Activated T-cell treated with anti-CD3 and anti-CD28 coated beads for 24 hours (primary cell): Measurements from ENCODE around the gene ANKRD50.

Experiments used
- DNase-seq: peaks from one replicate; pipeline ENCODE4 v3.0.0-alpha.2; 2020; ENCODE audit warnings: low read depth

The ANKRD50 gene, protein sequence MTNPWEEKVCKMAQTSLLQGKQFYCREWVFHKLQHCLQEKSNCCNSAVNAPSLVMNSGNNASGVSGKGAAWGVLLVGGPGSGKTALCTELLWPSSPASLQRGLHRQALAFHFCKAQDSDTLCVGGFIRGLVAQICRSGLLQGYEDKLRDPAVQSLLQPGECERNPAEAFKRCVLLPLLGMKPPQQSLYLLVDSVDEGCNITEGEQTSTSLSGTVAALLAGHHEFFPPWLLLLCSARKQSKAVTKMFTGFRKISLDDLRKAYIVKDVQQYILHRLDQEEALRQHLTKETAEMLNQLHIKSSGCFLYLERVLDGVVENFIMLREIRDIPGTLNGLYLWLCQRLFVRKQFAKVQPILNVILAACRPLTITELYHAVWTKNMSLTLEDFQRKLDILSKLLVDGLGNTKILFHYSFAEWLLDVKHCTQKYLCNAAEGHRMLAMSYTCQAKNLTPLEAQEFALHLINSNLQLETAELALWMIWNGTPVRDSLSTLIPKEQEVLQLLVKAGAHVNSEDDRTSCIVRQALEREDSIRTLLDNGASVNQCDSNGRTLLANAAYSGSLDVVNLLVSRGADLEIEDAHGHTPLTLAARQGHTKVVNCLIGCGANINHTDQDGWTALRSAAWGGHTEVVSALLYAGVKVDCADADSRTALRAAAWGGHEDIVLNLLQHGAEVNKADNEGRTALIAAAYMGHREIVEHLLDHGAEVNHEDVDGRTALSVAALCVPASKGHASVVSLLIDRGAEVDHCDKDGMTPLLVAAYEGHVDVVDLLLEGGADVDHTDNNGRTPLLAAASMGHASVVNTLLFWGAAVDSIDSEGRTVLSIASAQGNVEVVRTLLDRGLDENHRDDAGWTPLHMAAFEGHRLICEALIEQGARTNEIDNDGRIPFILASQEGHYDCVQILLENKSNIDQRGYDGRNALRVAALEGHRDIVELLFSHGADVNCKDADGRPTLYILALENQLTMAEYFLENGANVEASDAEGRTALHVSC (N-terminal part only)

DNA sequence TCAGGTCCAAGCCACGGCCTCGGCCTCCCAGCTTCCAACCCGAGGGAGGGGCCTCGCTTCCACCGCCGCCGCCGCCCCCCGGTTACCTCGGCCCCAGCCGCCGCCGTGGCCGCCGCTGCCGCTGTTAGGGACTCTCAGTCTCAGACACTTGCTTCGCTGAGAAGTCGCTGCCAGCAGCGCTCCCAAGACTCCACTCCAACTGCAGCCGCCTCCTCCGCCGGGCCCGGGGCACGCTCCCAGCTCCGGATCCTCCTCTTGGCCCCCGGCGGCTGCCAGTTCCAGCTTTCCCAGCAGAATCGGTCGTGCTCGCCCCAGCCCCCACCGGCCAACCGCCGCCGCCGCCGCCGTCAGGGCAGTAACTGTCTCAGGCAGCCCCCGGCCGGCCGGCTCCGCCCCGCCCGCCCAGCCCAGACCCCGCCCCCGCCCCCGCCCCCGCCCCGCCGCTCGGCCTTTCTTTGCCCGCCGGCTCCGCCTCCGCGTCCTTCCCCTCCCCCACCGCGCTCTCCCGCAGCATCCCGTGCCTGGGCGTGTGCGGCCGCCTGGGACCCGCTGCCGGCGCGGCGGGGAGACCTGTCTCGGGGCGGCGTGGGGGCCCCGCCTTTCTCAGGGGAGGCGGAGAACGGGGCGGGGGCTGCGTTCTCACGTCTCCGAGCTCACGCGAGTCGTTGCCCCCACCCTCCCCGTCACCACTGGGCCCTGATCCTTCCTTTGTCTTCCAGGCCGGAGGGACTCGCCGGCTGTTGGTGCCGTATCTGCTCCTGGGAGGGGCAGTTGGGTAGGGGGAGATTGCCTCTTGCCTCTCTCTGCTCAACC is at the start of gene ANKRD50:
Gene ANKRD50 (minus strand): TSS at position 361 of the 813 bp plus-strand sequence. CDS start 2,221 bp downstream, outside the sequence.
- DNase-seq, result peak; percentile 31

DNA sequence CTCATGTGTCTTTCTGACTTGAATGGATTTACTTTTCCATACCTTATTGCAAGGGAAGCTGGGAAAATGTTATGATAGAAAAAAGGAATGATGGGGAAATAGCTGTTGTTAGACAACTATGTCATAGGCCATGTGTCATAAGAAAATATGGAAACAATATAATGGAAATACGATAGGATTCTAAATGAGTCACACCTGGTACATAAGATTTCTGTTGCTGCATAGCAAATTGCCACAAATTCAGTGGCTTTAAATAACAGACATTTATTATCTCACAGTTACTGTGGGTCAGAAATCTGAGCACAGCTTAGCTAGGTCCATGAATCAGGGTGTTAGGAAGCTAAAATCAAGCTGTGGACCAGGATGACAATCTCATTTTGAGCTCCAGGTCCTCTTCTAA is 44.6 kb upstream of the ANKRD50 start:
- no peak for DNase-seq

DNA sequence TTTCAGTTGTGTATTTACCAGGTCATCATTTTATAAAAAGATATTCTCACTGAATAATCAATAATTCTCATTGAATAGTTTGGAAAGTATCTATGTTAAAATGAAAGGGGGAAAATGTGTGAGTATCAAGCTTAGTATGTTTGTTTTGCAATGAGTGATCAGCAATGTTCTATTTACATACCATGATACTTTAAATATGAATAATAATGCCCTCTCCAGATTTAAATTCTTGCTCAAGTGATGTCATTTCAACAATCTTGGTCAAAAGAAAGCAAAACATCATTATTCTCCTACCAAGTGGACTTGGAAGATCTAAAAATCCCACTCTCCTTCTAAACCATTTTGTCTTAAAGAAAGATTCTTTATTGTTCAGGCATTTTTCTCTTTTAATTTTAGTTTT is 42.1 kb upstream of the ANKRD50 start:
- DNase-seq, result no peak

DNA sequence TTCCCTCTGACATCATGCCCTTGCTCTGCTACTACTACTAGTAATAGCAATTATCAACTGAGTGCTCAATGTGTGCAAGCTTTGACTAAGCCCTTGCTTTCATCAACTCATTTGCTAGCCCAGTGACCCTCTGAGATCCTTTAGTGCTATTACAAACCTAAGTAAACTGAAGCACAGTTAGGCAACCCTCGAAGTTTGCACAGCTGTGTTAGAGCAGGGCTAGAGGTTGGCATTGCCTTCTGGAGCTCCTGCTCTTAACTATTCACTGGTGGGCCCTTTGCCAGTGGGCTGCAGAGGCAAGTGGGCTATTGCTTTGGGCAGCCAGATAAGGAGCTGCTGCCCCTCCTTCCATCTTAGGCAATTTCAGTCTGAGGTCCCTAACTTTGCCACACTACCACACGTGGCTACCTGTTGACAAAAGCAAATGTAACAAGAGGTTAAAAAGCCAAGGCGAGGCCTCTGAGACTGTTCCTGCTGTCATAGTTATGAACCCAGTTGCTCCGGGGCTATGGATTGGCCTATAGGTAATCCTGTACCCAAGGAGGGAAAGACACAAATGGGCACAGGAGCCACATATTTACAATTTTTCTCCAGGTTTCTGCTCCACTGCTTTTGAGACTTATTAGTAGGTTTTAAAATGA is 41.5 kb upstream of the ANKRD50 start:
- DNase-seq, result no peak

DNA sequence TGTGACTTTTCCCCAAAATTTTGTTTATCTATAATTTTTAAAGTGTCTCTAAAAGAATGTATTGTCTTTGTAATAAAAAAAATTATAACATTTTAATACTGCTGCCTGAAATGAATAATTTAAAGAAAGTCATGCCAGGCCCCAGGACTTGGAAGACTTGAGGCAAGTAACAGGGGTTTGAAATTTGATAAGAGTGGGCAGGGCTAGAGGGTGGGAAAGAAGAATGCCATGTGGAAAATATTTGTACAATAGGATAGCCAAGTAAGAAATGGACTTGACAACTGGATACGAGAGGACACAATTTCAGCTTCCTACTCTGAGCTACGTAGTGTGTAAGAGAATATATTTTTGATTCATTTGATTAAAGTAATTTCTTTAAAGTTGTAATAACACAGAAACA is 36.9 kb upstream of the ANKRD50 start:
- no peak for DNase-seq

DNA sequence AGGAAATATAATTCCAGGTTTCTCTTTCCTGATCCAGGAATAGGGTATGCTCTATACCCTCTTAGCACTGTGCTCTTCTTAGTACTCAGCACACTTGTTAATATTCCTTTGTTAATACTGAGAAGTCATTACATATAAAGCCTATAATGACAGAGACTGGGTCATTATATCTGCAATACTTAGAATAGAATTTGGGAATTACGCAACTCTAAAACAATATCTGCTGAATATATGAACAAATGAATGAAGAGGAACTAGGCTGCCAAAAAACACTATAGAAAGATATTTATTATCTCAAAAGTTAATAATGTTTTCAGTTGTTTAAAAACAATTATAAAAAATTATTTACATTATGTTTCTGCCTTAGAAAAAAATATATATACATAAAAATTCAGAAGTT is 36.4 kb upstream of the ANKRD50 start:
- DNase-seq, result no peak

DNA sequence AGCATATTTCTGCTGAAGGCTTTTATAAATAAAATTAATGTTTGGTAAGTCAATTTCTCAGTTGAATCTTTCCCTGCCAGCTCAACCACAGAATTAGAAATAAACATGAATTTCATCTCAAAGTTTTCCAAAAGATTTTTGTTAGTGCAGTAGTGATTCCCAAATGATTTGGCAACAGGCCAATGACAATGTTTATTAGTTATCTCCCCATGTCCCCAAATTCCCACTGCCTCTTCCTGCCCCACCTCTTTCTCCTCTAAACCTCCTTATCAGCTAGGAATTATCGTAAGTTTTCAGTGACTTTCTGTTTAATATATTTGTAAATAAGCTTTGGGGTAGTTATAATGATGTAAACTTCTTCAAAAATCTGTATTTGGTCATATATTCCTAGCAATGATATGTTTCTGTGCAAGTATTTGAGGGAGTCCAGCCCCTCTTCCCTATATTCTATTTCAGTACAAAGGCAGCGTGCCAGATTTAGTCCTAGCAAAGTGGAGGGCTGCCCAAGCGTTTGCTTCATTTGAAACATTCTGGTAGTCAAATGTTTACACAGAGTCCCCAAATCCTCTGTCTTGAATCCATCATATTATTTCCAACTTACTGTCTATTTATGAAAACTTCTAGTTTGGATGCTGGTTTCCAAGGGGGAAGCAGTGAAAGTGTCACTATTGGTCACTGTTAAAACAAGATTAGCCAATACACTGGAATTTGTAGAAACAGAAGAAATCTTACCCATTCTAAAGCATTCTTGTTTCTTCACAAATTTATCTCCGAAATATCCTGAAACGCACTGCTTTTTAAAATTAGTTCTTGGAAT is 33.7 kb upstream of the ANKRD50 start:
- DNase-seq, result no peak

DNA sequence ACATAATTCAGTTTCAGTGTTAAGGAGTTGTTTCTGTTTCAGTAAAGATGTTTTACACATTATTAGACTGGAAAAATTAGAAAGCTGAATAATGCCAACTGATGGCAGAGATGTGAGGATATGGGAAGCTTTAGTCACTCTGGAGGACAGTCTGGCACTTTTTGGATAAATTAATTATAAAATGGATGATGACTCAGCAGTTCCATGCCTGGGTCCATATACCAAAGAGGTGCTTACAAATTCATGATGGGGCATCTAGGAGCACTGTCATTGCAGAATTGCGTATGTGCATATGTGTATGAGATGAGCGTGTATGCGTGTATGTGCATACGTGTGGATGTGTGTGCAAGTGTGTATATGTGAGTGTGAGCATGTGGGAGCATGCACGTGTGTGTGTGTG is 31.2 kb upstream of the ANKRD50 start:
- no peak for DNase-seq

DNA sequence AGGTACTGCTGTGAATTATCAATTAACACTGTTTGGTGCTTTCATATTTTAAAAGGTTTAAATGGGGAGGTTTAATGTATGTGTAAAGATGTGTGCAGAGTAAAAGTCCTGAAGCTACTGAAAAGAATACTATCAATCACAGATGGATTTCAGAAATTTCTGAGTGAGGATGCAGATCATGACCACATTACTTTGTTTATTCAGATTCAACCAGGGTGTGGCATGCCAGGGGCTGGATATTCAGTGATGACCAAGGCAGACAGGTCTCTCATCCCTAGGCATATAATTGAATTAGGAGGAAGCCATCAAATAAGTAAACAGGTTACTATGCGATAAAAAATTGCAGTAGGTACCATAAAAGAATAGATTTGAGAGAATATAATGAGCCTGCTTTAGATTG is 28.0 kb upstream of the ANKRD50 start:
- no peak for DNase-seq

DNA sequence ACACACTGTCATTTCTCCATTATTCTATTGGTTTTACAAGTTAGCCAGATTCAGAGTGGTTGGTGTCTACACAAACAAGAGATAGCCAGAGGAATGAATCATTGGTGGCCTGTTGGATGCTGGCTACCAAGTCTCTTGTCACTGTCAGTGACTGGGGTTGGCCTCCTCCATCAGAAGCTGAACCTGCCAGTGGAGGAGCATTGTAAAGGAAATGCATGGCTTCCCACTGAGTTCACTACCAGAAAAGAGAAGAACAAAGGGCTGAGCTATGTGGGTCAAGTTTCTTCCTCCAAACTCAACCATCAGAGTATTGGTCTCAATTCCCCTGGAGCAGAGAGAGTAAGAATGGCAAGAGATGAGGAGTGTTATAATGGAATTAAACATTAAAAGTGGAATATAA is 26.5 kb upstream of the ANKRD50 start:
- no peak for DNase-seq

DNA sequence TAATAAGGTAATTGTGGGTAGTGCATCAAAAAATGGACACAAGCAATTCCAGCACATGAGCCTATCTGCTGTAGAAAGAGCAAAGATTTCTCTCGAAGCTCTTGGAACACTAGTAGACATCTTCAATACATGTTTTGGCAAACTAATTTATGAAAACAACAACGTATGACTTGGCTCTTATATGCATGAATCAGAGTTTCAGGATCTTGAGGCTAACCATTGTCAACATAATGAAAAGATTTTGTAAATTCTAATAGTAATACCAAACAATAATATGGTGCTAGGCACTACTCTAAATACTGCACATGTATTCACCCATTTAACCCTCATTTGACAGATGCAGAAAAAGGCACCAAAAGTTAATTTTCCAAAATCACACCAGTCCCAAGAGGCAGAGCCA is 25.1 kb upstream of the ANKRD50 start:
- DNase-seq, result no peak

DNA sequence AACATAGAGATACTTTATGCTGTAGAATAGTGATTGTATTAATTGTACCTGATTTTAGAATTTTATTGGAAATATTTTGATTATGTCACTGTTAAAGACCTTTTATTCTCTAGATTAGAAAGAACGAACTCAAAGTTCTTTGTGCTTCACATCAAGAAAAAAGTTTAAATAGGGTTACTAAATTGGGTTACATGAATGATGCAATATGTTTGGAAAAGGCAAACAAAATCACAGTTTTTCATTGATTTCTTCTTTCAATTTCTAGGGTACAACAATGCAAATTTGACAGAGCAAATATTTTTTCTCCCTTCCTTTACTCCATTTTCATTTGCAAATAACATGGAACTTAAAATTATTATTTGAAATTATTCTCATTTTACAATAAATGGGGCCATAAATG is 24.0 kb upstream of the ANKRD50 start:
- DNase-seq, result no peak

DNA sequence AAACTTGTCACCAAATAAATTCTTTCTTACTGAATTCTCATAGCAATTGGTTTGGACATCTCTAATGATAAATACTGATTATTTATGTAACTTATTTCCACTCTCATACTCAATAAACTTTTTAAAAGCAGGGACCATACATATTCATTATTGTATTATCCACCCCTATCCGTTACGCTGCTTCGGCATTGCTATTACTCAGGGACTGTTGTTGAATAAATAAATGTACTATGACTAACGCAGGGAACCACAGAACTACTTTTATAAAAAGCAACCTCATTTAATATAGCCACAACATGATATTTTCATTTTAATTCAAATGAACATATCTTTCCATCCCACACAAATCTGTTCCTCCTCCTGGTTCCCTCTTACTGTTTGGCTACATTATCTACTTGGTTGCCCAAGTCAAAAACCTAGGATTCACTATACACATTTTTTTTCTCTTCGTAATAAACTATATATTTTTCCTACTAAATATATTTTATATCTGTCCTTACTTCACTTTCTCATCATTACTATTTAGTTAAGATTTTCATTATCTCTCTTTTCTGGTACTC is 14.9 kb upstream of the ANKRD50 start:
- DNase-seq, result no peak

DNA sequence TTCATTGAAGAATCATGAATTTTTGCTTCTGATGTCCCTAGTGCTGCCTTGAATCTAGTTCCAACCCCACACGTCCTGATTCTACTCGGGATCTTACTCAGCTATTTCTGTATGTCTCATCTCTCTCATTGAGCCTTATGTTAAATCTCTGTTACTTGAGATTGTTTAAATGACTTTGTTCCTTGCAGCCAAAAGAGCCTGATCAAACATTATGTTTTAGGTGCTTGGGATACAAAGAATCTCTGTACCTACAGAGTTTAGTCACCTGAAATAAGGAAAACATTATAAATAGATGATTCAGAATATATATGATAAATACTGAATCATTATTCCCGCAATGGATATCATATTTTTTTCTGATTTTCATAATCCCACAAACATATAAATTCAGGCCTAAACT is 13.7 kb upstream of the ANKRD50 start:
- DNase-seq, result no peak

DNA sequence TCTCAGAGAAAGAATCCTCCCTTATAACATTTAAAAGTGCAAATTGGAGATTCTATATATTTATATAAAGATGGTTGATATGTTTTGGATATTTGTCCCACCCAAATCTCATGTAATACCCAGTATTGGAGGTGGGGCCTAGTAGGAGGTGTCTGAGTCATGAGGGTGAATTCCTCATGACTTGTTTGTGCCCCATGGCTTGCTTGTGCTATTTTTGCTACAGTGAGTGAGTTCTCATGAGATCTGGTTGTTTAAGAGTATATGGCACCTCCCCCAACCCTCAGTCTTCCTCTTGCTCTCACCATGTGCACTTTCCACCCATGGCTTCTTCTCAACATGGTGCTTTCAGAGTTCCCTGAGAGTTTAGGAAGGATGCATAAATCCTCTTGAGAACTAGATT is 9.5 kb upstream of the ANKRD50 start:
- no peak for DNase-seq

DNA sequence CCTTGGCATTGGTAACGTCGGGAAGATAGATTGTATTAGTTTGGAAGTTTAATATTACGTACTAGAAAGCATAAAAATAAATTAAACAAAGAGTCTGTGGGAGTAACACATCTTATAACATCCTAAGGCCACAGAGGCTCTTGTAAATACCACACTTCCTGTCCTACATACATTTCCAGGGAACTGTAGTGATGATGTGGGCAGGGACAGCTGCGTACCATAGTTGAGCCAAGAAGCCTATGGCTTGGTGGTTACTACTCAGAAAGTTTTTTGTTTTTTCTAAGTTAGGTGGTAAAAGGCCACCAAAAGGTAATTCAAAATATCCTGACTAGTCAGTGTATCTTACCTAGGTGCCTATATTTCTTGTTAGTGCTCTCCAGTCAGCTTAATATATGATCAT is 4.6 kb upstream of the ANKRD50 start:
- DNase-seq, result no peak

DNA sequence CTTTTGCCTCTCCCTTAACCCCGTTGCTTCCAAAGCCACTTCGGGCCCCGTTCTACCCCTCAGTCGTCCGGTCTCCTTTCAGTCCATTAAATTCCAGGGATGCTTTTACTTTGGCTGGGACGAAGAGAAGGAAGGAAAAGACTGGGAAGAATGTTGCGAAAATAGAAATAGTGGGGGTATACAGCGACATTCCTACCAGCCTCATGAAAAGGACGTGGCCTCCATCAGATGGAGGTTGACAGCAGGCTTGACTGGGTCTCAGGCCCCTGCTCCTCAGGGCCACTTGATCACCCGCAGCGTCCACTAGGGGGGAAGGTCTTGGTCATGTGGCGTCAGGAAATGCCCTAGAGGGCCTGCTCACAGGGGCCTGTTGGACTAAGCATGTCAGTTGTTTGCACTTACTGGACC is 657 bp upstream of the ANKRD50 start:
- peak; percentile 0 for DNase-seq

DNA sequence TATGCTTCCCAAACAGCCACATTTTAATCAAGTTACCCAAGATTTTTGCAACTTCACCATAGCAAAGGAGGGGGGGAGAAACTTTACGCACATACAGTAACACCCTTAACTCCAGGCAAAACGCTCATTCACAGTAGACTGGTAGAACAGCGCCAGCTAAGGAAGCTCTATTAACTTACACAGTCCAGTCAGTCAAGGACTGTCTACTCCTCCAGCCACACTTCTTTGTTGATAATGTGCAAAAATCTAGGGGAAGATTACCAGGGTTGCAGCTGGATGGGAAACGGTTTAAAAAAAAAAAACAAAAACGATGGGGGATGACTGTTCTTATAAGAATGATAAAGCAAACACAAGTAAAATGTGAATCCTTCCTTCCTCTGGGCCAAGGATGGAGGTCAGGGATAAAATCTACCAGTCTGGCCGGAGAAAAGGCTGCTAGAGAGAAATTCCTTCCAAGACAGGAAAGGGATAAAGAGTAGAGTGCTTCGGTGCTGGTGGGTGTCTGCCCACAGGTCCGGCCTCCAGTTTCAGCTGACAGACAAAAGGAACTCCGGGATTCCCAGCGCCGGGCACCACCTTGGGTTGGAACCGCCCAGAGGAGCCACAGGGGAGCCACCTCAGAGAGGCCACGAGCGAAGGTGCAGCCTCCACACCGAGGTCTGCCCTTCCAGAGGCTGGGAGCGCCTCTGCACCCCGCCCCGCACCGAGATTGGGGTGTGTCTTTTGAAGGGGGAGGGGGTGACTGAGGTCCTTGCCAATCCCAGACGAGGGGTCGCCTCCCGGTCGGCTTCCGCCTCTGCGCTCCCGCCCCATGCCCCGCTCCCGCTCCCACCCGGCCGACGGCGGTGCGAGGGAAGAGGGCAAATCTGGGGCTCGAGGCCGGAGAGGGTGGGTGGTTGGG is 811 bp downstream of the ANKRD50 start:
- DNase-seq, result peak; percentile 0

DNA sequence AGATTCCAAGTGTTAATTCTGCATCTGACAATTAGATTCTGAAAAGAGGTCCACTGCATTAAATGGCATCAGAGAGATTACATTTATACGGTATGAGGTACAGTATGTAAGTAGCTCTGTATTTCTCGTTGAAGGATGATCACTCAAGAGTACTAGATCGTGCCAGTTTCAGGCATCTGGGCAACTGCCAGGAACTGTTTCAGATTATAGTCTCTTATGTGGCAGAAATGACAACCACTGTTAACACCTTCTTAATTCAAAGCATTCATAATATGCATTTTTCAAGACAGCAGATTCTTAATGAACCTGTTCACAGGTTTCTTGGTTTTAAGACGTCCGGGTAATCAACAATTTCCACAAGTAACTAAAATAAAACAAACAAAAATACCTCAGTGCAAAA is 1.6 kb downstream of the ANKRD50 start:
- DNase-seq, result no peak
